ENCODE data around the gene WASF2. TPM values are rescaled to one million over a fixed set of nuclear protein-coding genes. Genes with fewer than 3 reads are reported as not detected.
A peak's percentile ranks its signal among the peaks of the same experiment; 100 is the strongest.

The WASF2 gene
- total RNA-seq, 4 donors from 2014 or later = 53.7 to 92.8 (median 79.8) TPM

DNA sequence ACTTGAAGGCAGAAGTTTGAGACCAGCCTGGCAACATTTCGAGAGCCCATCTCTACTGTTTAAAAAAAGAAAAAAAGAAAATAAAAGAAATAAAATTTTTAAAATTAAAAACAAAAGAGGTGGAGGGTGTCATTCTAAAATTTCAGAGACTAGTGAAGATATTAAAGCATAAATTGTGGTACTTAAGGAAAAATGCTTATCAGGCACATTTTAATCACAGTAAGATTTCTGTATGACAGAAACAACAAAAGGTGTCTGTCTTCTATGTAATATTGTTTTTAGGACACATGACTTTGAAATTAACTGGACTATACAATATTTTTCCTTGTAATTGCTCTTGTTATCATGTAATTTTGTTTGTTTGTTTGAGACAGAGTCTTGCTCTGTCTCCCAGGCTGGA, 4.6 kb downstream of the WASF2 start:
- H3K36me3 ChIP-seq = peaks cover 0 to 40% (median 0%) of the 10 kb centered on the region in 3 donors
- H3K4me1 ChIP-seq = peaks cover 18 to 82% (median 43%) of the 10 kb centered on the region in 3 donors
- H3K27me3 ChIP-seq = no peaks in the 10 kb centered on the region
- H3K9me3 ChIP-seq = no peaks in the 10 kb centered on the region
- intact Hi-C loops (cut with DNase I) = loop anchor here (10.0 kb wide), 1 partner anchor 71 kb away; no protein-coding TSS in a partner anchor
- H3K27ac ChIP-seq = peak overlapping the region in 2 of 4 donors; percentile 42 to 62
- TF ChIP-seq, protein P1, sequence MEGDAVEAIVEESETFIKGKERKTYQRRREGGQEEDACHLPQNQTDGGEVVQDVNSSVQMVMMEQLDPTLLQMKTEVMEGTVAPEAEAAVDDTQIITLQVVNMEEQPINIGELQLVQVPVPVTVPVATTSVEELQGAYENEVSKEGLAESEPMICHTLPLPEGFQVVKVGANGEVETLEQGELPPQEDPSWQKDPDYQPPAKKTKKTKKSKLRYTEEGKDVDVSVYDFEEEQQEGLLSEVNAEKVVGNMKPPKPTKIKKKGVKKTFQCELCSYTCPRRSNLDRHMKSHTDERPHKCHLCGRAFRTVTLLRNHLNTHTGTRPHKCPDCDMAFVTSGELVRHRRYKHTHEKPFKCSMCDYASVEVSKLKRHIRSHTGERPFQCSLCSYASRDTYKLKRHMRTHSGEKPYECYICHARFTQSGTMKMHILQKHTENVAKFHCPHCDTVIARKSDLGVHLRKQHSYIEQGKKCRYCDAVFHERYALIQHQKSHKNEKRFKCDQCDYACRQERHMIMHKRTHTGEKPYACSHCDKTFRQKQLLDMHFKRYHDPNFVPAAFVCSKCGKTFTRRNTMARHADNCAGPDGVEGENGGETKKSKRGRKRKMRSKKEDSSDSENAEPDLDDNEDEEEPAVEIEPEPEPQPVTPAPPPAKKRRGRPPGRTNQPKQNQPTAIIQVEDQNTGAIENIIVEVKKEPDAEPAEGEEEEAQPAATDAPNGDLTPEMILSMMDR (IDR thresholded peaks at IDR 0.05) = no peak
- no peak for TF ChIP-seq POLR2A (IDR thresholded peaks at IDR 0.05)
- no peak for DNase-seq
- WGBS, 2 donors = 78 to 83% methylated on average over 1 of the region's 1 CpG
- H3K4me3 ChIP-seq = no peak overlapping the region

DNA sequence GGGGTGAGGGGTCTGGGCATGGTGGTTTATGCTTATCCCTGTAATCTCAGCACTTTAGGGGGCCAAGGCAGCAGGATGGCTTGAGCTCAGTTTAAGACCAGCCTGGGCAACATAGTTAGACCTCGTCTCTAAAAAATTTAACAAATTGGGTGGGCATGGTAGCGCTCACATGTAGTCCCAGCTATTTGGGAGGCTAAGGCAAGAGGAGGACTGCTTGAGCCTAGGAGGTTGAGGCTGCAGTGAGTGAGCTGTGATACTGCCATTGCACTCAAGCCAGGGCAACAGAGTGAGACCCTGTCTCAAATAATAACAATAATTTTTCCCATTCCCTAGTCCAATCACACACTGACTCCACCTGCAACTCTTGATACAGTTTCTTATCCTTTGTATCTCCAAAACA, 6.3 kb downstream of the WASF2 start:
- TF ChIP-seq, protein P1 (IDR thresholded peaks at IDR 0.05) = no peak
- TF ChIP-seq POLR2A (IDR thresholded peaks at IDR 0.05) = no peak
- no peak overlapping the region for H3K4me3 ChIP-seq
- H3K27me3 ChIP-seq = no peaks in the 10 kb centered on the region
- H3K27ac ChIP-seq = peak overlapping the region; percentile 14 to 67 (median 51)
- WGBS, 2 donors = 83 to 93% methylated on average over 2 of the region's 2 CpGs
- intact Hi-C loops (cut with DNase I) = loop anchor here (10.0 kb wide), 1 partner anchor 69 kb away; no protein-coding TSS in a partner anchor
- peaks cover 18 to 96% (median 46%) of the 10 kb centered on the region in 3 donors for H3K4me1 ChIP-seq
- no peaks in the 10 kb centered on the region for H3K9me3 ChIP-seq
- no peak for DNase-seq
- peaks cover 0 to 55% (median 0%) of the 10 kb centered on the region in 3 donors for H3K36me3 ChIP-seq

- intact Hi-C loops (cut with DNase I) = loop anchor here (10.0 kb wide), 1 partner anchor 67 kb away; no protein-coding TSS in a partner anchor
- Histone ChIP-seq H3K9me3 (no peaks in the 10 kb centered on the region), H3K27me3 (no peaks in the 10 kb centered on the region), H3K4me1 (peaks cover 20 to 97% (median 50%) of the 10 kb centered on the region in 3 donors), H3K36me3 (peaks cover 0 to 65% (median 0%) of the 10 kb centered on the region in 3 donors), H3K27ac (peak overlapping the region in 2 of 4 donors; percentile 48 to 67), H3K4me3 (no peak overlapping the region)
- TF ChIP-seq, protein P1 (IDR thresholded peaks at IDR 0.05) = no peak
- no peak for TF ChIP-seq POLR2A (IDR thresholded peaks at IDR 0.05)
- 38 to 41% methylated on average over 2 of the region's 2 CpGs for WGBS, 2 donors
- DNase-seq = no peak
Observed at GRCh38 chr1:27481994-27482620, 7.9 kb downstream of the WASF2 start.

DNA sequence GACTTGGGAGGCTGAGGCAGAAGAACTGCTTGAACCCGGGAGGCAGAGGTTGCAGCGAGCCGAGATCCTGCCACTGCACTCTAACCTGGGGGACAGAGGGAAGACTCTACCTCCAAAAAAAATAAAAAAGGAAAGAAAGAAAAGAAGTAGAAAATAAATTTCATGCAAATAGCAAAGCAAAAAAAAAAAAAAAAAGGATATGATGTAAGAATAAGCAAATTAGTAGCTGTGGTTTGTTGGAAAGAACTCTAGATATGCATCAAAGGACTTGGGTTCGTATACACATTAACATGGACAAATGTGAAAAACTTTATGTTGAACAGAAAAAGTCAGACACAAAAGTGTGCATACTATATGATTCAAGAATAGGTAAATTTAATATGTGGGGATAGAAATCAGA, 11.9 kb downstream of the WASF2 start:
- TF ChIP-seq, protein P1 (IDR thresholded peaks at IDR 0.05) = no peak
- TF ChIP-seq POLR2A (IDR thresholded peaks at IDR 0.05) = no peak
- WGBS, 2 donors = 70 to 84% methylated on average over 1 to 4 of the region's 4 CpGs
- no peaks in the 10 kb centered on the region for H3K9me3 ChIP-seq
- no peak for DNase-seq
- no peaks in the 10 kb centered on the region for H3K27me3 ChIP-seq
- peaks cover 17 to 97% (median 56%) of the 10 kb centered on the region in 3 donors for H3K4me1 ChIP-seq
- H3K27ac ChIP-seq = no peak overlapping the region
- no peak overlapping the region for H3K4me3 ChIP-seq
- peaks cover 0 to 37% (median 0%) of the 10 kb centered on the region in 3 donors for H3K36me3 ChIP-seq
- intact Hi-C loops (cut with DNase I) = no loop called here

- peaks cover 12 to 96% (median 50%) of the 10 kb centered on the region in 3 donors for H3K4me1 ChIP-seq
- no peak for DNase-seq
- peak overlapping the region in 2 of 4 donors; percentile 2 to 42 for H3K27ac ChIP-seq
- H3K9me3 ChIP-seq = no peaks in the 10 kb centered on the region
- H3K4me3 ChIP-seq = no peak overlapping the region
- peaks cover 0 to 33% (median 0%) of the 10 kb centered on the region in 3 donors for H3K36me3 ChIP-seq
- H3K27me3 ChIP-seq = no peaks in the 10 kb centered on the region
- intact Hi-C loops (cut with DNase I) = no loop called here
- WGBS, 2 donors = 65 to 92% methylated on average over 2 of the region's 2 CpGs
- TF ChIP-seq POLR2A (IDR thresholded peaks at IDR 0.05) = no peak
- TF ChIP-seq, protein P1 (IDR thresholded peaks at IDR 0.05) = no peak
Observed at GRCh38 chr1:27476237-27476636, 13.7 kb downstream of the WASF2 start.

Measured in esophagus squamous epithelium (tissue), 5 donors.